WERI-Rb-1 (cell line): Measurements from ENCODE around the gene METTL25B.

ENCODE experiments used
- DNase-seq: peaks from one replicate; pipeline ENCODE4 v3.0.0-alpha.2; 2020
- H3K27ac ChIP-seq: fragments of 250-450 bp; sonication (Bioruptor Pico); 2 replicates; pipeline ENCODE4 v1.5.1; 2020; ENCODE audit warnings: mild to moderate bottlenecking, moderate library complexity
- H3K27me3 ChIP-seq: fragments of 250-450 bp; sonication (Bioruptor Pico); 2 replicates; pipeline ENCODE4 v1.5.1; 2021; ENCODE audit warnings: mild to moderate bottlenecking, low read depth, moderate library complexity; ENCODE audit not compliant: insufficient read depth, severe bottlenecking
- H3K36me3 ChIP-seq: fragments of 250-450 bp; sonication (Bioruptor Pico); 2 replicates; pipeline ENCODE4 v1.5.1; 2020; ENCODE audit warnings: mild to moderate bottlenecking, moderate library complexity
- H3K4me3 ChIP-seq: 2 replicates; pipeline ENCODE4 v1.5.1; 2011; ENCODE audit warnings: low read depth, mild to moderate bottlenecking, control low read depth, low read length
- H3K9me3 ChIP-seq: fragments of 250-450 bp; sonication (Bioruptor Pico); 2 replicates; pipeline ENCODE4 v1.5.1; 2021; ENCODE audit warnings: mild to moderate bottlenecking, moderate library complexity; ENCODE audit not compliant: severe bottlenecking
- TF ChIP-seq, protein P1 (sequence below): IDR thresholded peaks from 2 replicates; pipeline ENCODE4 v1.5.1; 2011; ENCODE audit warnings: low read depth, mild to moderate bottlenecking, control low read depth, inconsistent platforms, low read length

METTL25B gene

DNA sequence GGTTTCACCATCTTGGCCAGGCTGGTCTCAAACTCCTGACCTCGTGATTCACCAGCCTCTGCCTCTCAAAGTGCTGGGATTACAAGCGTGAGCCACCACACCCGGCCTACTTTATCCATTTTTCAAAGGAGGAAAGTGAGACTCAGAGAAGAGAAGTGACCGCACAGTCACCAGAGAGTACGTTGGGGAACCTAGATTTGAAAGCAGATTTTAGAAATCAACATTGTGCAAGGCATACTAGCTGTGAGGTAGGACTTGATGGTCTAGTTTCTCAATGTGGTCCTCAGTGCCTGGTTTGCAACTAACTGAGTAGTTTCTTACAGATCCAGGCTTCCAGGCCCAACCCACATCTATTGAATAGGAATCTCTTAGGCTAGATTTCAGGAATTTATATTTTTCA lies 37.4 kb downstream of the METTL25B start:
- H3K4me3 ChIP-seq: no peak overlapping the region
- TF ChIP-seq, protein P1, sequence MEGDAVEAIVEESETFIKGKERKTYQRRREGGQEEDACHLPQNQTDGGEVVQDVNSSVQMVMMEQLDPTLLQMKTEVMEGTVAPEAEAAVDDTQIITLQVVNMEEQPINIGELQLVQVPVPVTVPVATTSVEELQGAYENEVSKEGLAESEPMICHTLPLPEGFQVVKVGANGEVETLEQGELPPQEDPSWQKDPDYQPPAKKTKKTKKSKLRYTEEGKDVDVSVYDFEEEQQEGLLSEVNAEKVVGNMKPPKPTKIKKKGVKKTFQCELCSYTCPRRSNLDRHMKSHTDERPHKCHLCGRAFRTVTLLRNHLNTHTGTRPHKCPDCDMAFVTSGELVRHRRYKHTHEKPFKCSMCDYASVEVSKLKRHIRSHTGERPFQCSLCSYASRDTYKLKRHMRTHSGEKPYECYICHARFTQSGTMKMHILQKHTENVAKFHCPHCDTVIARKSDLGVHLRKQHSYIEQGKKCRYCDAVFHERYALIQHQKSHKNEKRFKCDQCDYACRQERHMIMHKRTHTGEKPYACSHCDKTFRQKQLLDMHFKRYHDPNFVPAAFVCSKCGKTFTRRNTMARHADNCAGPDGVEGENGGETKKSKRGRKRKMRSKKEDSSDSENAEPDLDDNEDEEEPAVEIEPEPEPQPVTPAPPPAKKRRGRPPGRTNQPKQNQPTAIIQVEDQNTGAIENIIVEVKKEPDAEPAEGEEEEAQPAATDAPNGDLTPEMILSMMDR: no peak
- no peaks in the 10 kb centered on the region for H3K27me3 ChIP-seq
- H3K36me3 ChIP-seq: peaks cover 15% of the 10 kb centered on the region
- DNase-seq: no peak
- H3K27ac ChIP-seq: peak overlapping the region; percentile 96
- no peaks in the 10 kb centered on the region for H3K9me3 ChIP-seq

DNA sequence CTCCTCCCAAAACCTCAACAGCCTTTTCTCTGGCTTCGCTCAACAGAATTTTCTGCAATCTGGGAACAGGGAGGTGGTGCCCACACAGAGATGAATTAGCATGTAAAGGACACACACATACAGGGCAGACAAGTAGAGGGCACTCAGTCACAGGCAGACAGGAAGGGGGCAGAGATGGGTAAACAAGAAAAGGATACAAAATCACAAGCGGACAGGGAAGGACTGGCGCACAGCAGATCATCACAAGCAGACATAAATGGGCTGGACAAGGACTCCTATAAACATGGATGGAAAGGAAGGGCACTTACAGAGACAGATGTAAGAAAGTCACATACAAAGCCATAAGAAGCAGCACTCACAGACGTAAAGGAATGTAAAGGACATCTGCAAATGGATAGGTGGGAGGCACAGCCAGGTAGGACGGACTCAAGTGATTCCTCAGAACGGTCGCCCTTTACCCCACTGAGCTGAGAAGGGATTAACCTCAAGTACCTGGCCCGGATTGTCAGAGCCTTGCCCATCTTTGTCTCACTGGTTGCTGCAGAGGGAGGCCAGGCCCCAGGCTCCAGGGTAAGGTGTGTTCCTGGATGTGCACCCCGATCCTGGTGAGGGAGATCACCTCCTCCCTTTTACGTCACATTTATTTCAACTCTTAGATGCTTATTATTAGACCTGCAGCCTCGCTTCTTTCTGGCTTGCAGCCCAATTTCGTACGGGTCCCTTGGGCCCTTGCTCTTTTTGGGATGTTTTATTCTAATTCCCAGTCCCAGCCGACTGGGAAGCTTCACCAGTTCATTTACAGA lies 38.2 kb downstream of the METTL25B start:
- TF ChIP-seq, protein P1: no peak
- H3K36me3 ChIP-seq: peaks cover 24% of the 10 kb centered on the region
- H3K9me3 ChIP-seq: no peaks in the 10 kb centered on the region
- peak; percentile 76 for DNase-seq
- H3K4me3 ChIP-seq: peak overlapping the region; percentile 94
- H3K27me3 ChIP-seq: no peaks in the 10 kb centered on the region
- peak overlapping the region; percentile 96 for H3K27ac ChIP-seq

- H3K36me3 ChIP-seq: peaks cover 32% of the 10 kb centered on the region
- TF ChIP-seq, protein P1: no peak
- peak within 1 kb of the TSS; percentile 94 for H3K4me3 ChIP-seq
- peak; percentile 100 for DNase-seq
- peak within 1 kb of the TSS; percentile 96 for H3K27ac ChIP-seq
- no peaks in the 10 kb centered on the region for H3K27me3 ChIP-seq
- no peaks in the 10 kb centered on the region for H3K9me3 ChIP-seq
These were observed 39.0 kb downstream of the METTL25B start, which contains the start of gene PRCC for GRCh38 chr1:156767101-156767878. TSS of gene PRCC (plus strand) at chr1:156767535. CDS start at chr1:156767772, 237 bp downstream.

- TF ChIP-seq, protein P1: no peak
- H3K27ac ChIP-seq: peak overlapping the region; percentile 96
- no peaks in the 10 kb centered on the region for H3K9me3 ChIP-seq
- no peaks in the 10 kb centered on the region for H3K27me3 ChIP-seq
- peak; percentile 59 for DNase-seq
- peaks cover 39% of the 10 kb centered on the region for H3K36me3 ChIP-seq
- peak overlapping the region; percentile 94 for H3K4me3 ChIP-seq
These were observed 39.8 kb downstream of the METTL25B start for GRCh38 chr1:156767879-156768604.

DNA sequence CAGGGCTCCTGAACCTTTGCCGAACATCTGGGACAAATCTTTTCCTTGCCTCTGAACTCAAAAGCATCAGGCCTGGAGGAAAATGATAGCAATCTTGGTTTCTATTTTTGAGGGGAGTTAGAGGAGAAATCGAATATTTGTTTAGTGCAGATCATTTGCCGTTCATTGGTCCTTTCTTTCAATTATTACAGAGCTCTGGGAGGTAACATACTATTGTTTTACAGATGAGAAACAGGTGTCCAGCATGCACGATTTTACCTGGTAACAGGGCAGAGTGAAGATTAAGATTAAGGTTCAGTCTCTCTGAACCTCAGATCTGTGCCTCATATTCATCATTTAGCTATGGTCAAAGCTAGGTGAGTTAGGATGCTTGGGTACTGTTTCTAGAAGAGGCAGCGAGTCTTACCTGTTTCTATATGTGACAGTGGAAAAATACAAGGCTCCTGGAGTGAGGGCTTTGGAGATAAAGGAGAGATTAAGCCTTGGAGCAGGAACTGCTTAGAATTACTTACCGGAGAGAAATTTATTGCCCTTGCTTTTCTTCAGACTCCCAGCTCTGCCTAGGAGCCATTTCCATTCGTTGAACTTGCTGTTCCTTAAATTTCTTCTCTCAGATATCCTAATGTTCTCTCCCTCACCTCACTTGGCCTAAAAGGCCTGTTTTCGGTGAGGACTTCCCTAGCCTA lies 40.5 kb downstream of the METTL25B start:
- H3K27ac ChIP-seq: peak overlapping the region; percentile 96
- DNase-seq: no peak
- no peaks in the 10 kb centered on the region for H3K27me3 ChIP-seq
- TF ChIP-seq, protein P1: no peak
- no peaks in the 10 kb centered on the region for H3K9me3 ChIP-seq
- H3K4me3 ChIP-seq: peak overlapping the region; percentile 94
- H3K36me3 ChIP-seq: peaks cover 46% of the 10 kb centered on the region
